ENCODE results near the gene BCAS1.

Gene BCAS1

GRCh38 chr20:54073288-54073687 lies 2.9 kb upstream of the BCAS1 start:
- Histone ChIP-seq H3K36me3 (ENCODE audit: control insufficient read depth in 2 of 2, insufficient read depth in 1 of 2, low read length in 2 of 2) (no peaks in the 10 kb centered on the region), H3K4me3 (ENCODE audit: low read depth, low read length) (no peak overlapping the region), H3K27ac (ENCODE audit: extremely low read depth, low read depth, low read length) (no peak overlapping the region), H3K4me1 (ENCODE audit: control insufficient read depth, insufficient read depth, low read length) (no peaks in the 10 kb centered on the region), H3K9me3 (ENCODE audit: control insufficient read depth, insufficient read depth, low read depth, low read length) (no peaks in the 10 kb centered on the region)
- POLR2A ChIA-PET: no interaction called here
- TF ChIP-seq ZNF302 (tag by site-specific recombination; IDR thresholded peaks at IDR 0.05; ENCODE audit: low read depth) (no peak), ZNF423 (tag by site-specific recombination; IDR thresholded peaks at IDR 0.05) (no peak), ZNF324 (tag by site-specific recombination; IDR thresholded peaks at IDR 0.05) (no peak), ZBTB8A (tag by site-specific recombination; IDR thresholded peaks at IDR 0.05) (no peak)
- CTCF ChIA-PET: interaction anchor here (0.6 kb wide), 2 partner anchors 30 to 751 kb away, joined by 3 read pairs; no protein-coding TSS in a partner anchor

- Histone ChIP-seq H3K4me3 (ENCODE audit: low read depth, low read length) (no peak overlapping the region), H3K27ac (ENCODE audit: extremely low read depth, low read depth, low read length) (no peak overlapping the region), H3K36me3 (ENCODE audit: control insufficient read depth in 2 of 2, insufficient read depth in 1 of 2, low read length in 2 of 2) (no peaks in the 10 kb centered on the region), H3K4me1 (ENCODE audit: control insufficient read depth, insufficient read depth, low read length) (no peaks in the 10 kb centered on the region), H3K9me3 (ENCODE audit: control insufficient read depth, insufficient read depth, low read depth, low read length) (no peaks in the 10 kb centered on the region)
- POLR2A ChIA-PET: no interaction called here
- no peak for TF ChIP-seq ZNF341 (tag by site-specific recombination; IDR thresholded peaks at IDR 0.05; ENCODE audit: low read depth)
- TF ChIP-seq, protein P1, sequence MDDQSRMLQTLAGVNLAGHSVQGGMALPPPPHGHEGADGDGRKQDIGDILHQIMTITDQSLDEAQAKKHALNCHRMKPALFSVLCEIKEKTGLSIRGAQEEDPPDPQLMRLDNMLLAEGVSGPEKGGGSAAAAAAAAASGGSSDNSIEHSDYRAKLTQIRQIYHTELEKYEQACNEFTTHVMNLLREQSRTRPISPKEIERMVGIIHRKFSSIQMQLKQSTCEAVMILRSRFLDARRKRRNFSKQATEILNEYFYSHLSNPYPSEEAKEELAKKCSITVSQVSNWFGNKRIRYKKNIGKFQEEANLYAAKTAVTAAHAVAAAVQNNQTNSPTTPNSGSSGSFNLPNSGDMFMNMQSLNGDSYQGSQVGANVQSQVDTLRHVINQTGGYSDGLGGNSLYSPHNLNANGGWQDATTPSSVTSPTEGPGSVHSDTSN (CRISPR knock-in tag; IDR thresholded peaks at IDR 0.05): no peak
- TF ChIP-seq ZNF629 (tag by site-specific recombination; IDR thresholded peaks at IDR 0.05): no peak
- TF ChIP-seq ZNF692 (tag by site-specific recombination; IDR thresholded peaks at IDR 0.05): no peak
- TF ChIP-seq, protein P2, sequence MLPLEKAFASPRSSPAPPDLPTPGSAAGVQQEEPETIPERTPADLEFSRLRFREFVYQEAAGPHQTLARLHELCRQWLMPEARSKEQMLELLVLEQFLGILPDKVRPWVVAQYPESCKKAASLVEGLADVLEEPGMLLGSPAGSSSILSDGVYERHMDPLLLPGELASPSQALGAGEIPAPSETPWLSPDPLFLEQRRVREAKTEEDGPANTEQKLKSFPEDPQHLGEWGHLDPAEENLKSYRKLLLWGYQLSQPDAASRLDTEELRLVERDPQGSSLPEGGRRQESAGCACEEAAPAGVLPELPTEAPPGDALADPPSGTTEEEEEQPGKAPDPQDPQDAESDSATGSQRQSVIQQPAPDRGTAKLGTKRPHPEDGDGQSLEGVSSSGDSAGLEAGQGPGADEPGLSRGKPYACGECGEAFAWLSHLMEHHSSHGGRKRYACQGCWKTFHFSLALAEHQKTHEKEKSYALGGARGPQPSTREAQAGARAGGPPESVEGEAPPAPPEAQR (tag by site-specific recombination; IDR thresholded peaks at IDR 0.05): no peak
- TF ChIP-seq FEZF1 (tag by site-specific recombination; IDR thresholded peaks at IDR 0.05): no peak
- CTCF ChIA-PET: interaction anchor here (1.2 kb wide), 1 partner anchor 35 kb away, joined by 7 read pairs; no protein-coding TSS in a partner anchor
Observed at GRCh38 chr20:54069501-54069971, 858 bp downstream of the BCAS1 start.

DNA sequence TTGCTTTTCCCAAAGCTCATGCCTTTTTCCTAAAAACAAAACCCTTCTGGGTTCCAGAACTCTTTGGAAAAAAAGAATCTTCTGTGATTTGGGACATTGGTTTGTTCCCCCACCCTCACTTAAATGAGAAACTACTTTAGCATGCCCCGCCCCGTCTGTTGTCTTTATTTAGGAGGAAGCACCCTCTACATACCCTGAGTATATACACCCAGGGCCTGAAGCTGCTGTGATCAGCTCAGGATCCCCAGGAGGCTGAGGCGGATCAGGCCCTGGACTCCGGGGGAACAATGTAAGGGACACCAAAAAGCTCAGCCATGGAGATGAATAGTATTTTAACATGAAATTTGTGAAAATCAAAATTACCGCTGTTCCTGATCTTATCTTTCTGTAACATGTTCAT lies 1.4 kb downstream of the BCAS1 start:
- POLR2A ChIA-PET: no interaction called here
- TF ChIP-seq ZXDB (tag by site-specific recombination; IDR thresholded peaks at IDR 0.05) (no peak), SALL2 (tag by site-specific recombination; IDR thresholded peaks at IDR 0.05; ENCODE audit: borderline replicate concordance) (no peak), KLF17 (tag by site-specific recombination; IDR thresholded peaks at IDR 0.05) (no peak), PRDM1 (tag by site-specific recombination; IDR thresholded peaks at IDR 0.05) (no peak), GLIS2 (tag by site-specific recombination; IDR thresholded peaks at IDR 0.05) (no peak), PATZ1 (tag by site-specific recombination; IDR thresholded peaks at IDR 0.05) (no peak), SP2 (tag by site-specific recombination; IDR thresholded peaks at IDR 0.05) (no peak), ZBTB6 (tag by site-specific recombination; IDR thresholded peaks at IDR 0.05) (no peak), ZNF658 (tag by site-specific recombination; IDR thresholded peaks at IDR 0.05) (no peak), ZNF391 (tag by site-specific recombination; IDR thresholded peaks at IDR 0.05; ENCODE audit: borderline replicate concordance, low read depth) (no peak), ZNF501 (tag by site-specific recombination; IDR thresholded peaks at IDR 0.05) (no peak), ZNF571 (tag by site-specific recombination; IDR thresholded peaks at IDR 0.05) (no peak), ZNF777 (tag by site-specific recombination; IDR thresholded peaks at IDR 0.05; ENCODE audit: borderline replicate concordance) (no peak)

More for the DNA sequence above, 1.4 kb downstream of the BCAS1 start:
- H3K36me3 ChIP-seq (ENCODE audit: control insufficient read depth in 2 of 2, insufficient read depth in 1 of 2, low read length in 2 of 2): no peaks in the 10 kb centered on the region
- CTCF ChIA-PET: interaction anchor here (0.7 to 1.2 kb wide), 2 partner anchors 9 to 35 kb away, joined by 3 to 7 read pairs; no protein-coding TSS in a partner anchor
- no peak overlapping the region for H3K4me3 ChIP-seq (ENCODE audit: low read depth, low read length)
- H3K27ac ChIP-seq (ENCODE audit: extremely low read depth, low read depth, low read length): no peak overlapping the region
- no peaks in the 10 kb centered on the region for H3K4me1 ChIP-seq (ENCODE audit: control insufficient read depth, insufficient read depth, low read length)
- H3K9me3 ChIP-seq (ENCODE audit: control insufficient read depth, insufficient read depth, low read depth, low read length): no peaks in the 10 kb centered on the region

Measured in HEK293 (cell line).